ENCODE results near the gene NSD2. TPM values are rescaled to one million over a fixed set of nuclear protein-coding genes. Genes with fewer than 3 reads are reported as not detected.
"Not testable (repeated sequence)": the region's sequence is repeated elsewhere in the genome, so short reads cannot be mapped to it uniquely, and the experiment has no call there.

The NSD2 gene
- total RNA-seq, 1 donor from 2014 or later = 85.6 TPM

DNA sequence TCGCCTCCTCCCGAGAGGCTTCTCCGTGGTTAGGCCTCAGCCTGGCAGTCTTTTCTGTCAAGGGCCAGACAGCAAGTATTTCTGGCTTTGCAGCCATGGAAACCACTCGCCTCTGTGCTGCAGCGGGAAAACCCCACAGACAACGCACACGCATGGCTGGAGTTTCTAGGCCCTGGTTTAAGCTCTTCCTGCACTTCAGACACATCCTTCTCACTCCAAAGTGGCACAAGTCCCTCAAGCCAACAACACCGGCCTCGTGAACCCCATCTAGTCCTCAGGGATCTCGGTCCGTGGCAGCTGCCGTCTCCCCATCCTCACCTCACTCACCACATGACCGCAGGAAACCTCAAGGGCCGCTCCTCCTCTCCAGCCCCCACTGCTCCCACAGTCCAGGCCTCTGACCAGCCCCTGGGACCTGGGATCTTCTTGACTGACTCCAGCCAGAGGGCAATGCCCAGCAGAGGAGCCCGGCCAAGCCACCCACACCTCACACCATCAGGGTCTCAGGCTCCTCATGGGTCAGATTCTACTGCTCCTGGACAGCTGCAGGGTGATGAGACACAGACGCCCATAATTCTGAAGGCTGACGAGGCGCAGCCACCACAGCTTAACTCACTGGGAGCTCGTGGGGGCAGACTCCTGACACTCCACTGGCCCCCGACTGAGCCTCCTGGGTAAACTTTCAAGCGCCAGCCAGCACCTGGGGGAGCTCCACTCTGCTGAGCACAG lies 37.0 kb upstream of the NSD2 start:
- no peak for DNase-seq (ENCODE audit: low read depth)
- TF ChIP-seq, protein P1, sequence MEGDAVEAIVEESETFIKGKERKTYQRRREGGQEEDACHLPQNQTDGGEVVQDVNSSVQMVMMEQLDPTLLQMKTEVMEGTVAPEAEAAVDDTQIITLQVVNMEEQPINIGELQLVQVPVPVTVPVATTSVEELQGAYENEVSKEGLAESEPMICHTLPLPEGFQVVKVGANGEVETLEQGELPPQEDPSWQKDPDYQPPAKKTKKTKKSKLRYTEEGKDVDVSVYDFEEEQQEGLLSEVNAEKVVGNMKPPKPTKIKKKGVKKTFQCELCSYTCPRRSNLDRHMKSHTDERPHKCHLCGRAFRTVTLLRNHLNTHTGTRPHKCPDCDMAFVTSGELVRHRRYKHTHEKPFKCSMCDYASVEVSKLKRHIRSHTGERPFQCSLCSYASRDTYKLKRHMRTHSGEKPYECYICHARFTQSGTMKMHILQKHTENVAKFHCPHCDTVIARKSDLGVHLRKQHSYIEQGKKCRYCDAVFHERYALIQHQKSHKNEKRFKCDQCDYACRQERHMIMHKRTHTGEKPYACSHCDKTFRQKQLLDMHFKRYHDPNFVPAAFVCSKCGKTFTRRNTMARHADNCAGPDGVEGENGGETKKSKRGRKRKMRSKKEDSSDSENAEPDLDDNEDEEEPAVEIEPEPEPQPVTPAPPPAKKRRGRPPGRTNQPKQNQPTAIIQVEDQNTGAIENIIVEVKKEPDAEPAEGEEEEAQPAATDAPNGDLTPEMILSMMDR (conservative IDR thresholded peaks at IDR 0.05; ENCODE audit: low read depth, low read length) = no peak
- no peak overlapping the region for H3K4me3 ChIP-seq (ENCODE audit: low read depth, low read length)

DNA sequence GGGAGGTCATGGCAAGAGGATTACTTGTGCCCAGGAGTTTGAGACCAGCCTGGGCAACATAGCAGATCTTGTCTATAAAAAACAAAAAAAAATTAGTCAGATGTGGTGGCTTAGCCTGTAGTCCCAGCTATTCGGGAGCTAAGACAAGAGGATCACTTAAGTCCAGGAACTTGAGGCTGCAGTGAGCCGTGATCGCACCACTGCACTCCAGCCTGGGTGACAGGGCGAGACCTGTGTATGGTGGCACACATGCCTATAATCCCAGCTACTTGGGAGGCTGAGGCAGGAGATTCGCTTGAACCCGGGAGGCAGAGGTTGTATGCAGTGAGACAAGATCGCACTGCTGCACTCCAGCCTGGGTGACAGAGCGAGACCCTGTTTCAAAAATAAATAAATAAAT lies 35.4 kb upstream of the NSD2 start:
- DNase-seq (ENCODE audit: low read depth); H3K4me3 ChIP-seq (ENCODE audit: low read depth, low read length): not testable (repeated sequence)

GRCh38 chr4:1836650-1837049 lies 34.5 kb upstream of the NSD2 start:
- H3K4me3 ChIP-seq (ENCODE audit: low read depth, low read length) = no peak overlapping the region
- no peak for DNase-seq (ENCODE audit: low read depth)
- TF ChIP-seq, protein P1 (conservative IDR thresholded peaks at IDR 0.05; ENCODE audit: low read depth, low read length) = no peak

DNA sequence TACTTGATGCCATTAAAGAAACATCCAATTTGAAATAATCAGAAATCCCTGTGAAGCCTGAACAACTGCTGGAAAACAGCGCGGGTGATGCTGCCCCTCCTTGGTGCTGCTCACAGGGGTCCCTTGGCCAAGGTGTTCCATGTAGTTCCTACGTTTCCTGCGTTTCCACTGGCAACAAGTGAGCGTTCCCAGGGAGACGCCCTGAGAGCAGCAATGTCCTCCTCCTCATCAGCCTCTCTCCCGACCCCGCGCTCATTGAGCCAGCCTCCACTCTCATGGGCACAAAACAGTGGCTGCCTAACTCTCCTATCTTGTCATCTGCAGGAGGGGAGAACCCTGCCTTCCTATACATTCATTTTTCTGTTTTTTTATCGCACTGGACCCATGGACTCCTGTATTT lies 34.1 kb upstream of the NSD2 start:
- TF ChIP-seq, protein P1 (conservative IDR thresholded peaks at IDR 0.05; ENCODE audit: low read depth, low read length) = no peak
- H3K4me3 ChIP-seq (ENCODE audit: low read depth, low read length) = no peak overlapping the region
- no peak for DNase-seq (ENCODE audit: low read depth)

DNA sequence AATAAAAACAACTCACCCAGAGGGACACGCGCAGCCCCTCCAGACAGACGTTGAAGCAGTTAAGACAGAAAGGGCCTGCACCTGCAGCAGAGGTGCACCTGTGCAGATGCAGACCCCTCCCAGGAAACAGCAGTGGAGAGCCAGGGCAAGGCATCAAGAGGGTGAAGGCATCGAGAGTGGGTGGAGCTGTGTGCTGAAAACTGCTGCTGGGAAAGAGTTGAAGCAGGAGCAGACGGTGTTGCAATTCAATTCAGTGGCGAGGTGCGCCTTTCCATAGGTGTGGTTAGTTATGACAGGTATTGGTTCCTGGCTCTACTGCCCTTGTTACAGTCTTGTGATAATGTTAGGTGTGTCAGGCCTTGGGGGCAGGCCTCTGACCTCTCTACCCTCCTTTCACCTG lies 31.9 kb upstream of the NSD2 start:
- no peak overlapping the region for H3K4me3 ChIP-seq (ENCODE audit: low read depth, low read length)
- TF ChIP-seq, protein P1 (conservative IDR thresholded peaks at IDR 0.05; ENCODE audit: low read depth, low read length) = no peak
- DNase-seq (ENCODE audit: low read depth) = no peak

DNA sequence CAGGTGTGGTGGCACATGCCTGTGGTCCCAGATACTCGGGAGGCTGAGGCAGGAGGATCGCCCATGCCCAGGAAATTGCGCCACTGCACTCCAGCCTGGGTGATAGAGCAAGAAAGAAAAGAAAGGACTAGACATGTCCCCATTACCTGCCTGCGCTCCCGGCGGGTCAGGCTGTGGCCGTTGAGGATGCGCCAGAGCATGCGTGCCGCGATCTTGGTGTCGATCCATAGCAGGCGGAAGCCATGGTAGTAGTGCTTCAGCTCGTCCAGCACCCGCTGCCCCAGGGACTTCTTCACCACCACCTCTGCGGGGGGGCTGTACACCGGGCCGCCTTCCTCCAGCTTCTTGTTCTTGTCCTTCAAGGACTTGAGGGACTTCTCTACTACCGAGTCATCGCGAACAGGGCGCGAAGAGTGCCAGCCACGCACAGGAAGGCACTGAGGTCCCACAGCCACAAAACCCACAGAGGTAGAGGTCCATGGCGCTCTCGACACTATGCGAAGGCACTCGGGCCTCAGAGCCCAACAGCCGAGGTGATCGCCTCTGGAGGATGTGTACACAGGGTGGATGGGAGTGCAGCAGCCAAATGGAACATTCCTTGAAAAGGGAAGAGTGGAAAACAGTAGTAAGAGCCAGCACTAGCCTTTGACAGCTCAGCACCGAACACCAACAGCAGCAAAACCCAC lies 29.8 kb upstream of the NSD2 start:
- TF ChIP-seq, protein P1 (conservative IDR thresholded peaks at IDR 0.05; ENCODE audit: low read depth, low read length) = no peak
- DNase-seq (ENCODE audit: low read depth) = no peak
- no peak overlapping the region for H3K4me3 ChIP-seq (ENCODE audit: low read depth, low read length)

GRCh38 chr4:1841887-1842210 lies 29.3 kb upstream of the NSD2 start:
- H3K4me3 ChIP-seq (ENCODE audit: low read depth, low read length) = no peak overlapping the region
- TF ChIP-seq, protein P1 (conservative IDR thresholded peaks at IDR 0.05; ENCODE audit: low read depth, low read length) = no peak
- no peak for DNase-seq (ENCODE audit: low read depth)

Measured in epithelial cell of proximal tubule (primary cell).